G401 (cell line): Measurements from ENCODE around the gene WNT5A. TPM values are rescaled to one million over a fixed set of nuclear protein-coding genes. Genes with fewer than 3 reads are reported as not detected.

ENCODE experiments used
- DNase-seq: peaks from one replicate; pipeline ENCODE4 v3.0.0-alpha.2; 2015; ENCODE audit warnings: low spot score
- in situ Hi-C: cut with HindIII; loops from 2 replicates; pipeline ENCODE4 v1.10.0; 2016; ENCODE audit warnings: low sequenced_read_pairs, mixed read lengths
- total RNA-seq: library from RNA; depleted of rRNA; stranded (reverse); fragments of >200 nt; shearing (Covaris generic); gene quantifications from 2 replicates; pipeline ENCODE4 v1.2.3, GENCODE V29; 2014

WNT5A gene
- total RNA-seq, 1 experiment from 2014 or later = 16.4 TPM

DNA sequence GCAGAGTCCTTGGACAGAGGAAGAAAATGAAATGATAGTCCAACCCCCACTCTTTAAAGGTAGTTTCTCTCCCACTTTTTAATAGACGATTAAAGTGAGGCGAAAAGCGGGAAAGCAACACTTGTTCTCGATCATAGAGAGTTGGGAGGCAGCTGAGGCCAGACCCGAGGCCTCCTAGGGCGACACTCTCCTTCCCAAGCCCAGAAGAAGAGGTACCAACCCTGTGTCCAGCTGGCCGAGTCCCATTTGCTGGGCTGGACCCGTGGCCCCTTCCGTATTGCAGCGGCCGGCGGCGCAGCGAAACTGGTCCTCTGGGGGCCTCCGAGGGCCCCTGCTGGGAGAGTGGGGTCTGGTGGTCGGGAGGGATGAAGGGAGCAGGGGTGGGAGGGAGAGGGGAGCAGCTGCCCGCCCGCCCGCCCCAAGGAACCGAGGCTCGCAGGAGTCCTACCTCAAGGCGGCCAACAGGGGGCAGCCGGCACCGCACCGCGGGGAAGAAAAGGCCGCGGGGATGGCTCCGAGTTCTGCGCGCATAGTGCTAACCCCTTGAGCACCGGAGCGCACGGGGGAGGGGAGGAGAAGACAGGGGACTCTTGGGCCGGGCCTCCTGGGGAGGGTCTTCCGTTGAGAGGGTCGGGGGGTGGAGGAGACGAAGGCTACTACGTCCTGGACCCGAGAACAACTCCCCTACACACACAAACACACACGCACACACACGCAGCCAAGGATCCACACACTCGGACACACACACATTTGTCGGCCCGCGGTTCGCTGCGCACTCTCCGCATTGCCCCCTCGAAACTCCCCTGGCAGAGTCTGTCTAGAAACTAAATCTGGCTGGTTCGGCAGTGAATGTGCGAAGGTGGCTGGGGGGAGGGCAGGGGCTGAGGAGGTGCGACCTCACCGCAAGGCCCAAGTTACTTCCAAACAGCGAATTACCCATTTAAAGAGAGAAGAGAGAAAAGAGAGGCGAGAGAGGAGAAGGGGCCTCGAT lies 2.0 kb downstream of the WNT5A start:
- DNase-seq = peak; percentile 72
- in situ Hi-C loops = no loop called here

DNA sequence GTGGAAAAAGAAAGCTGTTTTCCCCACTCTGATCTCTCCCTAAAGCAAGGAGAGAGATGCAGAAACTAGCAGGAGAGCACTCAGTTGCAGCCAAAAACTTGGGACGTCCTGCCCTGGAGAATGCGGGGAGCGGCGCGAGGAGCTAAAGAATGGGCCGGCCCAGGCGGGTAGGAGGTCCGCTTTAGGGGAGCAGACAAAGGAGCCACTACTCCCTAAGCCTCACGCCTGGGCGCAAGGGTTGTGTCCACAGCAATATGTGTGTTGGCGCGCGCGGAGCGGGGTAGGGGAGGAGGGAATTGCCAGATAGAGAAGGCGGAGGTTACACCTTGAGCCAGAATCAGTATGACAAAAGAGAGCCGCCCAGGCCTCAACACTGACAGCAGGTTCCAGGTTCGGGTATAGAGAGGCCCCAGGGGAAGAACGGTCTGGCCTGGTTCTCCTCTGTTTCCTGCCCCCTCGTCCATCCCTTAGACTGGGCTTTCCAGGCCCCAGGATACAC lies 2.9 kb downstream of the WNT5A start:
- in situ Hi-C loops = no loop called here
- no peak for DNase-seq

DNA sequence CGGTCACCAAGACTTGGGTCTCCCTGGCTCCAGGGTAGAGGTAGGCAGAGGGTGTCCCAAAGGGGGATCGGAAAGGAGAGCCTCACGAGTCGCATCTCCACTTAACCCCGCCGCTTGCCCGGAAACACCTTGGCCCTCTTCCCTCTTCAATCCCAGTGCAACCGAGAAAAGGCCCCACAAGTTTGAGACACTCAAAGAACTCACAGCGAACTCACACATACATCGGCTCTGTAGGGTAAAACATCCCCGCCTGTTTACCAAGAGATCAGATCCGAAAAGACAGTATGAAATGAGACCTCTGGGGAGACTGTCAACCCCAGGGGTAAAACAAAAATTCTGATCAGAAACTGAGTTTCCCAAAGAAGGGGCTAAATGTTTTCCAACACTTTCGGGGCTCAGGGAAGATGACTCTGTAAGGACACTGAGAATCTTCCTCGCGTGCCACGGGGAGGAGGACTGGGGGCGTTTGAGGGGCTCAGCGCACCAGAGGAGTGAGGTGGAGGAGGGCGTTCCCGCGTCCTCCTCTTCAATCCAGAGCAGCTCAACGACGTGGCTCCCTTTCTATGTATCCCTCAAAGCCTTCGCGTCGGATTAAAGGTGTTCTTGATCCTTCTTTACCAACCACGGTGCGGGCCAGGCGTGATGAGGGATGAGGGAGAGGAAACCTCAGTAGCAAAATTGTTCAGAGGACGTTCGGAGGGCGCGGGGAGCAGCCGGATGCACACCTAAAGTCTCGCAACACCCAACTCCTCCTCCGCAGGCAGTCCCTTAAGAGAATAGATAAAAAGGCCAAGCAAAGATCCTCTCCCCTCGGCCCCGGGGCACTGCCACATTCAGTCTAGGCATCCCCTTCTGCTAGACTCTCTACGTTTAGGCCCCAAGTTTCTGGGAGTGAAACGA lies 3.7 kb downstream of the WNT5A start:
- in situ Hi-C loops = no loop called here
- DNase-seq = no peak

DNA sequence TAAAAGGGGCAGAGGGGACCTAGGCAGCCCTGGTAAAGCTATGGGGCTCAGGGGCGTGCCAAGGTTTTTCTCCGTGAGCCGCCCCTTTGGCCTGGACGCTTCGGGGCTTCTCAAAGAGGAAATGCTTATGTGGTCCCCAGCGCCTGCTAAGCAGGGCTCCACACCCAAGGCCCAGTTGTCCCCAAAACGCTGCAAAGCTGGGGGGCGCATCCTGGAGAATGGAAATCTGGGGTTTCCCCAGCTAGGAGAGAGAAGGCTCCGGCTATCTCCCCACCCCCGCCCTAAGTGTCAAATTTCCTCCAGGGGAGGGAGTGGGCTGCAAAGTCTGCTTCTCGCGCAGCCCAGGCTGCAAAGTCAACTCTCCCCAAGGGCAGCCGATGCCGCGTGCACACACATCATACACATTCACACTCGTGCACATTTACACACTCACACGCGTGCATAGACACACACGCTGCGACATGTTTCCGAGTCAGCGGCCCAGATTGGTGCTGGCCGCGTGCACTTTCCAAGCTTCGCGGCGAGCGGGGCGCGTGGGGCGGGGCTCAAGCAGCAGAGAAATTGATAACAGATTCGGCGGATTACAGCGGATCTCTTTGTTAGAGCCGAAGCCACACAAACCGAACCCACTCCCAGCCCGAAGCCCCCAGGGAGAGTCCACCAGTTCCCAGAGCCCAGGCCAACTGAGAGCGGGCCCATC lies 4.5 kb downstream of the WNT5A start:
- in situ Hi-C loops = no loop called here
- DNase-seq = no peak

DNA sequence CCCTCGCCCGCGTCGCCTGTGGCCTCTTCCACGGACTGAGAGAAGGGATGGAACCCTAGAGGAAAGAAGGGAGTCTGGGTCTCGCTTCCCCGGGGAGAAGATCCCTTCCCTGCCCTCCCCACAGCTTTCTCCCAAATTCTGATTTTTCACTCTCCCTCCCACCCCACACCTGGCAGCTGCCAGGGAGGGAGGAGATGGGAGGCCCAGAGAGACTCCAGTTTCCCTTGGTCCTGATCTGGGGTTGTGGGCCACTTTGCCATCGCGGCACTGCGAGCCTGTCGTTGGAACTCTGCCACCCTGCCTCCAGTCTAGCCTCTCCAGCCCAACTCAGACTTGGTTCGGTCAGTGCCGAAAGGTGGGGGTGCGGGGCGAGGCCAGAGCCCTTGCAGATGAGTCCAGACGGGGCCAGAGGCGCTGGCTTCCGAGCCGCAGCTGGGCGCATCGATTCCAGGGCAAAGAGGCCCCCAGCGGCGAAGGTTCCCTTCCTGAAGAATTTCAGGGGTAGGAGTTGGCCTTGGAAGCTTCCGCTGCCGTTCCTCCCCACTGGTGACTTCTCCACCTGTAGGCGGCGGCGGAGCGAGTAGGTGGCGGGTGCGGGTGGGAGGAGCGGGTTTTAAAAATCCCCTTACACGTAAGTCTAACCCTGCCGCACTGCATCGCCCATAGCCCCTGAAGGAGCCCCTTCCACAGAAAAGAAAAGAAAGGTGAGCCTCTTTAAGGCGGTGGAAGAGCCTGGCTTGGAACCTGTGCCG lies 5.2 kb downstream of the WNT5A start:
- in situ Hi-C loops = no loop called here
- no peak for DNase-seq

DNA sequence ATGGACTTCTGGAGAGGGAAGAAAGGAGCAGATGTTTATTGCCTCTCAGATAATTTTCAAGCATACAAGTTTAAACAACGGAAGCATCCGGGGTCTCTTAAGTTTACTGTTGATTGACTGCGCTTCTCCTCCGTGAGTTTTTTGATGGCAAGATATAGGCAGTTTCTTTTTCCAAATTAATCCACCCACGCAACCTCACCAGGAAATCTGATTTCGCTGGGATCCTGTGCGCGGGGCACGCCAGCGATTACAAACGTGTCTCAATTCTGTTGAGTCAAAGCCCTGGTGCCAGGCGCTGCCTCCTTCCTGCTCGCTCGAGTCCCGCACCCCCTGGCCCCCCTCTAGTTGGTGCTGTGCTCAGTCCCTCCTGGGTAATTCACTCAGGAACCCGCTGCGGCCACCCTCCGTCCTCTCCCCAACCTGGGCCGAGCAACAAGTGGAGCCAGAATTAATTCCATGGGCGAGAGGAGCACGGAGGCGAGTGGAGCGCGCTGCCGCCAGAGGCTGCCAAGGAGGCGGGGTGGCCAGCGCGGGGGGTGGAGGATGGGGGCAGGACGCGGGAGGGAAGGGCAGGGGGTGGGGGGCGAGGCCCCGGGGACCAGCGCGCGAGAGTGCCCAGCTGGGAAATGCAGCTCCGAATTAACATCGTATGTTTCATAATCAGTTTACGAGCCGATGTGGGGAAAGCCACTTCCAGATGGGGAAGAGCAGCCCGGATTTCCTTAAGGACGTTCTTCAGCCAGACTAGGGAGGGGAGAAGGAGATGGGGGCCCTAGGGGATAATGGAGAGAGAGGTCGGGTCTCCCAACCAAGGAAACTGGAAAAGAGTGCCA lies 6.0 kb downstream of the WNT5A start:
- in situ Hi-C loops = no loop called here

DNA sequence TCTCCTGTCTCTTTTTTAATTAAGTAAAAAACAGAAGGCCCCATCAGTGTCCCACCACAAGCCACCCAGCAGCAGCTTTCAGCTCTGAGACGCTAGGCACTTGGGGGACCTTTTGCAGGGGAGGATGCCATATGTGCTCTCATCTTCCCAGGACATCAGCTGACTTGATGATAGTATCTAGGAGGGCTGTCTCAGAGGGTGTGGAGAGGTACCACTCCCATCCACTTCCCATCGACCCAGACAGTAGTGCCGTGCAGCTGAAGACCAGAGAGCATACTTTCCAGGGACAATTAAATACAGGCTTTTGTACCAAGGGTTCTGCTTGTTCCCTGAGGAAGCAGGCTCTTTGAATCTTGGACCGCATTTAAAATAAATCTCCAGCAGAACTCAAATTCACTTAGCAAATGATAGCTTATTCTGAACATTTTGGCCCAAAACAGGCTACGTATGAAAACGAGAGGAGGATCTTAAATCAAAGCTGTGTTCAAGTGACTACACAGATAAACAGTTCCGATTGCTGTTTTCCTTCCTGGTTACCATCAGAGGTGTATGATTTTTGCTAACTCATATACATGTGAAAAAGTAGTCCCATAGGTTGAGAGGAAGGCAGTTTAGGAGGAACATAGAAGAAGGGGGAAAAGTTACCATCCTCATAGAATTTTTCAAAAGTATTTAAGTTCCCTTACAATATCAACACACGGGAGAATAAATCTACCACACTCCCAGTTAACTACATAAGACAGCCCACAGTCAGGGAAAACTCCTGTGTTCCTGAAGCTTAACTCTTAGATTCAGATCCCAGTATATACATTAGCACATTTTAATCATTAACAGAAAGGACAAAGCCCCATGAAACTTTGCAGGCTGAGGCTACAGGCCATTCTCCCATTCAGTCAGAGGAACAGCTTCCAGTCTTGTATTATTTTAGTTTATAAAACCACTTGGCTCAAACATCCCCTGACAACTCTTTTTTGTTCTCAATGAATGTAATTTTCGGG lies 9.5 kb downstream of the WNT5A start:
- in situ Hi-C loops = no loop called here
- DNase-seq = no peak

More for the DNA sequence above, 6.0 kb downstream of the WNT5A start:
- DNase-seq = no peak

DNA sequence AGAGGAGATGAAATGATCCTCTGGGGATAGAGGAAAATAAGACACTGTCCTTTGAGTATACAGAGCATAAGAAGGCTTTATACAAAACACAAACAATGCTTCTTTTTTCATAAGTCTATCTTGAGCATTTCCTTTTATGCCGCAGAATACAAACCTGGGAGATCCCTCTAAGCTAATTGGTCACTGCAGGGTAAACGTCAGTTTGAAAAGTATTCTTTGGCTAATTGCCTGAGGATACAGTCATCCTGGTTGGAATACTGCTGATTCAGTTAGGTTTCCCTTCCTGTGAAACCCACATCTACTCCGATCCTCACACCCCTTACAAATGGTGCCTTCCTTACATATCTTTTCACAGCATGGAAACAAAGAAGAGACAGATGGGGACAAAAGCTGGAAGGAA lies 10.6 kb downstream of the WNT5A start:
- no peak for DNase-seq
- in situ Hi-C loops = no loop called here

DNA sequence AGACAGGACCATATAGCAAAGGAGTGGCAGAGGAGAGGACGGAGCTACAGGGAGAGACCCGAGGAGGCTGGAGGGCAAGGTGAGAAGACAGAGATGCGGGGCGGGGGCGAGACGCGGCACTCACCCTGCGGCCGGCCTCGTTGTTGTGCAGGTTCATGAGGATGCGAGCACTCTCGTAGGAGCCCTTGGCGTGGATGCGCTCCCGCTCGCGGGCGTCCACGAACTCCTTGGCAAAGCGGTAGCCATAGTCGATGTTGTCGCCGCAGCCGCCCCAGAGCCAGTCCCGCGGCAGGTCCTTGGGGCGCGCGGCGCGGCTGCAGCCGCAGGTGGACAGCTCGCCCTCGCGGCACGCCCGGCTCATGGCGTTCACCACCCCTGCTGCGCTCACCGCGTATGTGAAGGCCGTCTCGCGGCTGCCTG lies 12.9 kb downstream of the WNT5A start:
- in situ Hi-C loops = no loop called here
- DNase-seq = no peak

DNA sequence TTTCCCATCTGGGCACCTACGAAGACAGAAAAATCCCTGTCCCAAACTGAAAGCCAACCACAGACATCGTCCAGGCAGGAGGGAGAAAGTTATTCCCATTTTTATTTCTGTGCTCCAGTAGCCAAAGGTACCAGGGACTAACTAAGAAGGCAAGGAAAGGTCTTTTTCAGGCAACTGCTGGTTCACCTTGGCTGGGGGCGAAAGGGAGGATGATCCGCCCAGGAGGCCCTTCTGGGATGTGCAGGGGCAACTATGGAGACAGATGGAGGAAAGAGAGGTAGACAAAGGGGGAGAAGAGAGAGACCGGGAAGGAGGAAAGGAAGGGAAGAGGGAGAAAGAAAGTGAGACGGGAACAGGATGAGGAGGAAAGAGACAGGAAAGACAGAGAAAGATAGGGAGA lies 13.3 kb downstream of the WNT5A start:
- no peak for DNase-seq
- in situ Hi-C loops = no loop called here

DNA sequence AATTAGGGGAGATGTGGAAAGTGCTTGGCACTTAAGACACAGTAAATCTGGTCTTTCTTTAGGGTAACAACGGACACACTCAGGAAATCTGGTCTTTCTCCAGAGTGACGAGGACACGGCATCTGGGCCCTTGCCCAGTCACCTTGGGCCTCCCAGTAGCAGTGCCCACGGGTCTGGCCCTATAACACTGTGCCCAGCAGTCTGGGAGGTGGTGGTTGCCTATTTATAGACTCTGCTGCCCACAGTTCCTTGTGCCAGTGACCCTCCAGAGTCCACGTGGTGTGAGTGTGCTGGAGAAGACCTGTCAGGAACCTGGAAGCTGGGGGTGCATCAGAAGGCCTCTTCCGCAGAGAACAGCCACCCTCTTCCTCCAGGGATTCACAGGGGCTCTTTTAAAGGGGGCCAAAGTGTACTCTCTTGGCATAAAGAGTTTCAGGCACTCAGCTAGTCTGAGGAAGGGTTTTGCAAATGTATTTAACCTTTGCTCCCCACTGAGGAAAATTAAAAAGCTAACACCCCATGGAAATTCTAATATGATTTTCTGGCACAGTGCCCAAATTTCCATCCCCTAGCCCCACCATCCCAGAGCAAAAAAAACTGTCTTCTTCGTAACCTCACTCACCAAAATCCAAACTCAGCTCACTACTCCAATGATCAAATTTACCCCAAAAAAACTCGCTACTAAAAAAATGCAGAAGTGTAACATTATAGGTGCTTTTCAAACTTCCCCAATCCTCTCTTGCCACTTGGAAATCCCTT lies 15.4 kb downstream of the WNT5A start:
- in situ Hi-C loops = no loop called here
- DNase-seq = no peak

DNA sequence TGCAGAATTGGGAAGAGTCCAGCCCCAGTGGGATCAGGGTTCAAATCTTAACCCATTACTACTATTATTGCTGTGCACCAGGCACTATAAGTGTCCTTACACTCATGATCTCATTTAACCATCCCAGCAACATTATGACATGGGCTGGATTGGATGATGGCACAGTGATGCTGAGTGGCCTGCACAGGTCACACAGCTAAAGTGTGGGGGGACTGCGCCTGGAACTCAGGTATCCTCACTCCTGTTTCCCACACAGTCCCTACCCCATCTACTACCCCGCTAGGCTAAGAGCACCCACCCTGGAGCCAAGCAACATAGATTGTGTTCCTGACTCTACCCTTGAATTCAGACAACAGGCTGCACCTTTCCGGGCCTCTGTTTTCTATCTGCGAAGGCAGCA lies 16.0 kb downstream of the WNT5A start:
- in situ Hi-C loops = no loop called here
- DNase-seq = no peak

DNA sequence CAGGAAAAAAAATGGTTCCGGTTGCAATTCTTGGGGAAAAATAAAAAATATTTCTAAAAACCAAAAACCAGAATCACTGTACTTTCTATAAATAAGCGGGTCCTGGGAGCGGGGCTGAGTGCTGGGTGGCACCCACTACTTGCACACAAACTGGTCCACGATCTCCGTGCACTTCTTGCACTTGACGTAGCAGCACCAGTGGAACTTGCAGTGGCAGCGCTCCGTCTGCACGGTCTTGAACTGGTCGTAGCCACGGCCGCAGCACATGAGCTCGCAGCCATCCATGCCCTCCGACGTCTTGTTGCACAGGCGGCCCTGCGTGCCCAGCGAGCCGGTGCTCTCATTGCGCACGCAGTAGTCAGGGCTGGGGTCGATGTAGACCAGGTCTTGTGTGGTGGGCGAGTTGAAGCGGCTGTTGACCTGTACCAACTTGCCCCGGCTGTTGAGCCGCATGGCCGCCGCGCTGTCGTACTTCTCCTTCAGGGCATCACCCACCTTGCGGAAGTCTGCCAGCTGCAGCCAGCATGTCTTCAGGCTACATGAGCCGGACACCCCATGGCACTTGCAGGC lies 17.1 kb downstream of the WNT5A start:
- no peak for DNase-seq
- in situ Hi-C loops = no loop called here

DNA sequence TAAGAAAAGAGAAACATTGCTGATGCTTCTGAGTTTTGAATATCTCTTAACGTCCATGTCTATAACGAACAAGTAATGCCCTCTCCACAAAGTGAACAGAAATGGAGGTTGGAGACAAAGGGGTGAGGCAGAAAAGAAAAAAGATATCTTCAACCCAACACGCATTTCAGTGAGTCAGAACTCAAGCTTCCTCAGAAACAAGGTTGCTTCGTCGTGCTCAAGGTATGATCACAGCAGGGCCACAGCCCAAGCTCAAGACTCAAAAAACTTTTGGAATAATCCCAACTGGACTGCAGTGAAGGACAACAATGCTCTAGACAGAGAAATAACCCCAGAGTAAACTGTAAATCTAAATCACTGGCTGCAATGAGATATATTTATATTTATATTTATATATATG lies 18.9 kb downstream of the WNT5A start:
- in situ Hi-C loops = no loop called here

DNA sequence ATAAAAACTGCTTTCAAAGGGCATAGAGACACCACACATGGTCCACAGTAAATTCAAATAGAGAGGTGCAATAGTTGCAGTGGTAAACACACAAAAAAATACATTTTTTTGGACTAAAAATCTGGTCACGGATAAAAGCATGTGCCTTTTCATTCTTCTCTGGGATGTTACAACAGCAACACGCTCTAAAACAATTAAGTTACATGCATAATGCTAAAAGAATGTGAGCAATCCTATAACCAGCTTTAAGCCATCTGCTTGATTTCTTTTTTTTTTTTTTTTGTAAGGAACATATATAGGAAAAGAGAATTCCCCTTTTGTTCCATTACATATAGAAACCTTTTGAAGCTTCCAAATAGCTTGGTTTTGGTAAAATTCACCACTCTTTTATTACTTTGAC lies 20.0 kb downstream of the WNT5A start:
- DNase-seq = no peak
- in situ Hi-C loops = no loop called here

More for the DNA sequence above, 18.9 kb downstream of the WNT5A start:
- no peak for DNase-seq

DNA sequence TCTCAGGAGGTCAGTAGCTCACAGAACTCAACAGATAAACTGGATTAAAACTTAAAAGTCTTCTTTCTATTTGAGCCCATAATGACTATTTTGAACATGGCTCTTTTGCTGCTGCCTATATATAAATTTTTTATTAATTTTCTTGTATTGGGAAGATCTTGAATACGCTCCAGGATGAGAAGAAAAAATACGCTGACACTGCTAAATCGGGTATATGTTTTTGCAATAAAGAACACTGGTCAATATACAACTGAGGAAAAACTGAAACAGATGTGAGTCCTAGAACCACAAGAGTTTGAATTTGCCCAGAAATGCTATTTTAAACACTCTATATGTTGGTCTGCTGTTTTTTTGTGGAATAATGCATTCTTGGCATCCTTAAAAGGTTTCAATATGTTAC lies 20.6 kb downstream of the WNT5A start:
- in situ Hi-C loops = no loop called here
- DNase-seq = no peak
